Measurements from ENCODE around the gene TLL1.

The TLL1 gene

DNA sequence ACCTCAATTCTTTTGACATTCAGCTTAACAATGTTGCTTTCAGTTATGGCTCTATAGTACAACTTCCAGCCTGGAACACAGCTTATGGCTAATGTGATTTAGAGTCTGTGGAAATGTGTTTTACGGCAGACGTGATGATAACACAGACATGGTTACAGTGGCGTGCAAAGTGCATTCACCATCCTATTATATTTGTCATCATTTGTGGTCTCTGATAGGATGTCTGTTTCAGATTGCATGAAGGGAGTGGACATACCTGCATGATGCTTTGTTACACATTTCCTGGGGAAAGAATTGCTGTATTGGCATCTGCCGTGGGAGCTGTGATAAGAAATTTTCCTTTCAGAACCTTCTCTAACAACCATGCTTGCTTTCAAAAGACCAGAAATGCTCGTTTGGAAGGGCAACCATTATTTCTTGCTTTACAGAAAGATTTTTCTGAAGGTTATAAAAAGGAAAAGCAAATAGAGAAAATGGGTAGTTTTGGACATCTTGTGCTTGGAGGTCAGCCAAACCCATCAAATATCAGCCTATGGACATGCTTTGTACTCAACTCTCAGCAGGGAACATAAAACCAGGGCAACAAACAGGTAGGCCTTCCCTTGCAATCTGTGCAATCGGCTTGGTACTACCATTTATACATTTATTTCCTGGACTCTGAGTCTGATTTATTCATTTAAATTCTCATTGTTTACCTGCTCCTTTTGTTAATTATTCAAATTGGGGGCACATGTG lies 273.9 kb downstream of the TLL1 start:
- H3K9me3 Mint-ChIP-seq = peaks cover 1 to 4% of the 10 kb centered on the region in 2 donors
- no peaks in the 10 kb centered on the region for H3K4me1 Mint-ChIP-seq
- no peak overlapping the region for H3K27ac Mint-ChIP-seq
- H3K27me3 Mint-ChIP-seq = no peaks in the 10 kb centered on the region
- ATAC-seq (replicated peaks) (no peak), DNase-seq (no peak)
- no peak overlapping the region for H3K4me3 Mint-ChIP-seq
- H3K36me3 Mint-ChIP-seq = no peaks in the 10 kb centered on the region

Data from stimulated activated naive B cell treated with anti-CD40 and anti-IgM and Interleukin-4, amounts not matched to agents 10 μg/mL and 1 μg/mL and 100 μg/mL, for 72 hours (primary cell).